Liver (tissue), 9 donors: ENCODE results near the gene PLD6. TPM values are rescaled to one million over a fixed set of nuclear protein-coding genes. Genes with fewer than 3 reads are reported as not detected.
"Not testable (repeated sequence)": the region's sequence is repeated elsewhere in the genome, so short reads cannot be mapped to it uniquely, and the experiment has no call there.

Experiments used
- DNase-seq: peaks from one replicate; pipeline ENCODE4 v3.0.0-alpha.2; 2017; ENCODE audit warnings: low spot score
- H3K27ac ChIP-seq, 2 donors: one replicate each; pipeline ENCODE4 v1.7.0; 2013; ENCODE audit warnings: inconsistent platforms in 2 of 2, low read length in 2 of 2, control low read depth in 1 of 2, low read depth in 1 of 2, mild to moderate bottlenecking in 1 of 2
- H3K27me3 ChIP-seq, 4 donors: one replicate each; pipeline versions ENCODE4 v1.6.1 to v1.7.0; 2013; ENCODE audit warnings: low read length in 3 of 4, inconsistent platforms in 1 of 4, mild to moderate bottlenecking in 1 of 4, moderate library complexity in 1 of 4; ENCODE audit not compliant: control insufficient read depth in 4 of 4, insufficient read depth in 4 of 4
- H3K36me3 ChIP-seq, 4 donors: one replicate each; pipeline versions ENCODE4 v1.6.1 to v1.7.0; 2013; ENCODE audit warnings: low read length in 3 of 4, mild to moderate bottlenecking in 3 of 4, low read depth in 1 of 4, moderate library complexity in 1 of 4; ENCODE audit not compliant: control insufficient read depth in 4 of 4, insufficient read depth in 3 of 4
- H3K4me1 ChIP-seq, 4 donors: one replicate each; pipeline versions ENCODE4 v1.6.1 to v1.7.0; 2013; ENCODE audit warnings: low read length in 3 of 4, mild to moderate bottlenecking in 3 of 4, moderate library complexity in 1 of 4; ENCODE audit not compliant: control insufficient read depth in 4 of 4, insufficient read depth in 4 of 4
- H3K4me3 ChIP-seq, 3 donors: one replicate each; pipeline versions ENCODE4 v1.6.1 to v1.7.0; 2013; ENCODE audit warnings: low read length in 3 of 3, control low read depth in 1 of 3, low read depth in 1 of 3, mild to moderate bottlenecking in 1 of 3
- H3K9ac ChIP-seq, 2 donors: one replicate each; pipeline ENCODE4 v1.7.0; 2013; ENCODE audit warnings: low read length in 2 of 2, mild to moderate bottlenecking in 2 of 2, moderate library complexity in 2 of 2, control low read depth in 1 of 2, low read depth in 1 of 2
- H3K9me3 ChIP-seq, 4 donors: one replicate each; pipeline versions ENCODE4 v1.6.1 to v1.7.0; 2013; ENCODE audit warnings: low read length in 3 of 4; ENCODE audit not compliant: control insufficient read depth in 4 of 4
- CTCF ChIP-seq: fragments of 150-350 bp; IDR thresholded peaks from 2 replicates; pipeline ENCODE4 v1.5.1; 2017; ENCODE audit warnings: improper control_type of control experiment, low read depth, low read length; ENCODE audit not compliant: missing input control
- EGR1 ChIP-seq, 2 donors: IDR thresholded peaks; 2 replicates each; pipeline ENCODE4 v1.6.1; 2016 to 2018; ENCODE audit warnings: antibody characterized with exemption in 2 of 2, low read depth in 2 of 2
- FOXA1 ChIP-seq: IDR thresholded peaks from 2 replicates; pipeline ENCODE4 v1.6.1; 2016; ENCODE audit warnings: antibody characterized with exemption
- GABPA ChIP-seq, 2 donors: IDR thresholded peaks in 1 of 2; conservative IDR thresholded peaks in 1 of 2; 2 replicates each; pipeline ENCODE4 v1.6.1; 2016; ENCODE audit warnings: antibody characterized with exemption in 2 of 2, mild to moderate bottlenecking in 1 of 2, moderate library complexity in 1 of 2
- HNF4A ChIP-seq, 2 donors: conservative IDR thresholded peaks; 2 replicates each; pipeline ENCODE4 v1.6.1; 2016; ENCODE audit warnings: antibody characterized with exemption in 2 of 2, mild to moderate bottlenecking in 2 of 2
- MAX ChIP-seq: IDR thresholded peaks from 2 replicates; pipeline ENCODE4 v1.6.1; 2016; ENCODE audit warnings: antibody characterized with exemption
- RAD21 ChIP-seq, 2 donors: IDR thresholded peaks; 2 replicates each; pipeline ENCODE4 v1.6.1; 2016; ENCODE audit warnings: antibody characterized with exemption in 2 of 2, mild to moderate bottlenecking in 2 of 2
- REST ChIP-seq: IDR thresholded peaks from 2 replicates; pipeline ENCODE4 v1.6.1; 2016; ENCODE audit warnings: antibody characterized with exemption, mild to moderate bottlenecking
- RXRA ChIP-seq, 2 donors: IDR thresholded peaks; 2 replicates each; pipeline ENCODE4 v1.6.1; 2017 to 2018; ENCODE audit warnings: antibody characterized with exemption in 2 of 2, mild to moderate bottlenecking in 1 of 2
- SP1 ChIP-seq: IDR thresholded peaks from 2 replicates; pipeline ENCODE4 v1.6.1; 2018; ENCODE audit warnings: antibody characterized with exemption, mild to moderate bottlenecking
- TAF1 ChIP-seq: conservative IDR thresholded peaks from 2 replicates; pipeline ENCODE4 v1.6.1; 2016; ENCODE audit warnings: antibody characterized with exemption, mild to moderate bottlenecking
- YY1 ChIP-seq: IDR thresholded peaks from 2 replicates; pipeline ENCODE4 v1.6.1; 2016; ENCODE audit warnings: antibody characterized with exemption, mild to moderate bottlenecking
- WGBS: extraction: QIAGEN DNeasy Blood & Tissue Kit; methylation state at CpG from one replicate; pipeline ENCODE4 v1.1.7; 2013; 5-methylcytosine and 5-hydroxymethylcytosine counted together
- polyA plus RNA-seq, 2 donors: library from polyadenylated mRNA; stranded (reverse) in 1 of 2; unstranded in 1 of 2; fragments of 200-250 nt in 1 of 2; fragments of >200 nt in 1 of 2; fragmentation: Nextera tagmentation in 1 of 2; extraction: Ambion mirVana in 1 of 2; gene quantifications; one replicate each; pipeline versions ENCODE4 v1.2.1 to v1.2.3, GENCODE V29; 2013 to 2015
- total RNA-seq, 2 donors: library from RNA; depleted of rRNA; stranded (reverse); fragments of >200 nt; gene quantifications; one replicate each; pipeline ENCODE4 v1.2.3, GENCODE V29; 2014
- donor health status: healthy.
- donor health status: healthy.
- donor health status: healthy.
- donor health status: healthy.
- donor health status: healthy.

Gene PLD6
- total RNA-seq (1 to 10 TPM; 1.7 to 2.3 TPM), polyA plus RNA-seq (1 to 10 TPM; 1.2 to 1.3 TPM)

- peaks cover 1 to 10% (median 7%) of the 10 kb centered on the region in 4 donors for H3K36me3 ChIP-seq
- peaks cover 9 to 28% (median 21%) of the 10 kb centered on the region in 4 donors for H3K4me1 ChIP-seq
- H3K9ac ChIP-seq, result peak within 1 kb of the TSS in 1 of 2 donors; percentile 54
- TF ChIP-seq RXRA (IDR thresholded peaks at IDR 0.05), result peak in 1 of 2 donors; percentile 20
- peak; percentile 23 for TF ChIP-seq MAX
- TF ChIP-seq GABPA (IDR thresholded peaks at IDR 0.05 in 1 of 2, conservative IDR thresholded peaks at IDR 0.05 in 1 of 2), result no peak
- peak within 1 kb of the TSS; percentile 81 to 93 for H3K27ac ChIP-seq
- H3K4me3 ChIP-seq, result peak within 1 kb of the TSS; percentile 52 to 64 (median 59)
- no peaks in the 10 kb centered on the region for H3K27me3 ChIP-seq
- no peaks in the 10 kb centered on the region for H3K9me3 ChIP-seq
- 12% methylated on average over 78 of the region's 78 CpGs for WGBS
- DNase-seq, result peak; percentile 95
These were observed at the start of gene PLD6 for GRCh38 chr17:17206124-17206912. TSS of gene PLD6 (minus strand) at chr17:17206333. CDS start at chr17:17206286, 47 bp downstream.

- not testable (repeated sequence) for H3K4me1 ChIP-seq, H3K27me3 ChIP-seq, DNase-seq, H3K27ac ChIP-seq, H3K9ac ChIP-seq, H3K9me3 ChIP-seq, H3K4me3 ChIP-seq
- WGBS, result 92% methylated on average over 11 of the region's 11 CpGs
- peaks cover 16 to 58% (median 45%) of the 10 kb centered on the region in 4 donors for H3K36me3 ChIP-seq
These were observed 49.6 kb upstream of the PLD6 start for GRCh38 chr17:17255689-17256088.

- H3K9me3 ChIP-seq, result no peaks in the 10 kb centered on the region
- DNase-seq, result no peak
- TF ChIP-seq EGR1 (IDR thresholded peaks at IDR 0.05; ENCODE audit: low read depth in 2 of 2), result no peak
- no peak for TF ChIP-seq YY1
- TF ChIP-seq FOXA1, result no peak
- TF ChIP-seq CTCF, result no peak
- no peak for TF ChIP-seq RAD21 (IDR thresholded peaks at IDR 0.05)
- H3K27me3 ChIP-seq, result no peaks in the 10 kb centered on the region
- WGBS, result 92% methylated on average over 3 of the region's 3 CpGs
- H3K27ac ChIP-seq, result no peak overlapping the region
- no peak overlapping the region for H3K9ac ChIP-seq
- H3K36me3 ChIP-seq, result peaks cover 7 to 55% (median 34%) of the 10 kb centered on the region in 4 donors
- H3K4me1 ChIP-seq, result peaks cover 4 to 7% (median 6%) of the 10 kb centered on the region in 4 donors
- H3K4me3 ChIP-seq, result no peak overlapping the region
These were observed 47.9 kb upstream of the PLD6 start for GRCh38 chr17:17254036-17254435.

- Histone ChIP-seq H3K36me3 (peaks cover 4 to 55% (median 34%) of the 10 kb centered on the region in 4 donors), H3K27me3 (no peaks in the 10 kb centered on the region), H3K4me1 (peaks cover 4 to 7% (median 6%) of the 10 kb centered on the region in 4 donors), H3K9ac (no peak overlapping the region), H3K4me3 (no peak overlapping the region), H3K27ac (no peak overlapping the region), H3K9me3 (no peaks in the 10 kb centered on the region)
- DNase-seq, result no peak
- 94% methylated on average over 3 of the region's 3 CpGs for WGBS
- TF ChIP-seq TAF1 (no peak), SP1 (no peak), CTCF (no peak), HNF4A (conservative IDR thresholded peaks at IDR 0.05) (no peak), YY1 (no peak), EGR1 (IDR thresholded peaks at IDR 0.05; ENCODE audit: low read depth in 2 of 2) (no peak), FOXA1 (no peak), REST (no peak)
These were observed 47.3 kb upstream of the PLD6 start for GRCh38 chr17:17253406-17253805.
